Measurements from ENCODE around the gene TMEM170B.

TMEM170B gene

DNA sequence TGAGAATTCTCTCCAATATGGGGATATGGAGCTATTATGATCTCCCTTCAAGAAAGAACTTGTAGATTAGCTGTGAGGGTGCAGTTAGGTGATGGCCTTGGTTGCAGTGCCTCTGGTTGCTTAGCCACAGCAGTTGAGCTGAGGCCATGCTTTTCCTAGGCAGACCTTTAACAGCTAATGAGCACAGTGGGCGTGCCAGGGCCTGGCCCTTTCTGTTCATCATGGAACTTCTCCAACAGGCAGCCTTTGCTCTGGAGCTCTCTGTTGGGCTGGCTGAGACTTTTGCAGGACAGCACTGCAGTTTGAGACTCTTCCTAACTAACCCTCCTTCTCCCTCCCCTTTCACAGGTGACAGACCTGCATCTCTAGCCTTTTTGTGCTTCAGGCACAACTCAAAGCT lies 39.7 kb upstream of the TMEM170B start:
- H4K20me1 ChIP-seq (ENCODE audit: control insufficient read depth, insufficient read depth, low read depth, low read length): no peaks in the 10 kb centered on the region
- H3K4me3 ChIP-seq (ENCODE audit: low read length): no peak overlapping the region
- H3F3A ChIP-seq (ENCODE audit: control insufficient read depth, insufficient read depth): no peaks in the 10 kb centered on the region
- no peaks in the 10 kb centered on the region for H3K9me2 ChIP-seq (replicated peaks; ENCODE audit: control insufficient read depth, low read length)
- H3K4me1 ChIP-seq (ENCODE audit: control insufficient read depth, low read length): peaks cover 37% of the 10 kb centered on the region
- no peaks in the 10 kb centered on the region for H3K27me3 ChIP-seq (ENCODE audit: control insufficient read depth, low read length)
- H3K79me2 ChIP-seq (ENCODE audit: control insufficient read depth, low read length): no peaks in the 10 kb centered on the region
- H3K4me2 ChIP-seq (ENCODE audit: low read length): no peak overlapping the region
- no peaks in the 10 kb centered on the region for H3K36me3 ChIP-seq (ENCODE audit: control insufficient read depth, low read length)
- no peaks in the 10 kb centered on the region for H3K9me3 ChIP-seq (ENCODE audit: control insufficient read depth, insufficient read depth, low read length)
- H3K27ac ChIP-seq (ENCODE audit: low read depth, low read length): no peak overlapping the region
- TF ChIP-seq, protein P1, sequence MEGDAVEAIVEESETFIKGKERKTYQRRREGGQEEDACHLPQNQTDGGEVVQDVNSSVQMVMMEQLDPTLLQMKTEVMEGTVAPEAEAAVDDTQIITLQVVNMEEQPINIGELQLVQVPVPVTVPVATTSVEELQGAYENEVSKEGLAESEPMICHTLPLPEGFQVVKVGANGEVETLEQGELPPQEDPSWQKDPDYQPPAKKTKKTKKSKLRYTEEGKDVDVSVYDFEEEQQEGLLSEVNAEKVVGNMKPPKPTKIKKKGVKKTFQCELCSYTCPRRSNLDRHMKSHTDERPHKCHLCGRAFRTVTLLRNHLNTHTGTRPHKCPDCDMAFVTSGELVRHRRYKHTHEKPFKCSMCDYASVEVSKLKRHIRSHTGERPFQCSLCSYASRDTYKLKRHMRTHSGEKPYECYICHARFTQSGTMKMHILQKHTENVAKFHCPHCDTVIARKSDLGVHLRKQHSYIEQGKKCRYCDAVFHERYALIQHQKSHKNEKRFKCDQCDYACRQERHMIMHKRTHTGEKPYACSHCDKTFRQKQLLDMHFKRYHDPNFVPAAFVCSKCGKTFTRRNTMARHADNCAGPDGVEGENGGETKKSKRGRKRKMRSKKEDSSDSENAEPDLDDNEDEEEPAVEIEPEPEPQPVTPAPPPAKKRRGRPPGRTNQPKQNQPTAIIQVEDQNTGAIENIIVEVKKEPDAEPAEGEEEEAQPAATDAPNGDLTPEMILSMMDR (IDR thresholded peaks at IDR 0.05; ENCODE audit: low read depth, low read length, poor library complexity, severe bottlenecking): no peak
- no peak for TF ChIP-seq EZH2phosphoT487 (IDR thresholded peaks at IDR 0.05; ENCODE audit: borderline replicate concordance, low read length)

- no peaks in the 10 kb centered on the region for H3K9me3 ChIP-seq (ENCODE audit: control insufficient read depth, insufficient read depth, low read length)
- peaks cover 16% of the 10 kb centered on the region for H3K4me1 ChIP-seq (ENCODE audit: control insufficient read depth, low read length)
- H3K27me3 ChIP-seq (ENCODE audit: control insufficient read depth, low read length): no peaks in the 10 kb centered on the region
- H3K4me3 ChIP-seq (ENCODE audit: low read length): no peak overlapping the region
- H3K9me2 ChIP-seq (replicated peaks; ENCODE audit: control insufficient read depth, low read length): no peaks in the 10 kb centered on the region
- H3K4me2 ChIP-seq (ENCODE audit: low read length): no peak overlapping the region
- TF ChIP-seq, protein P1 (IDR thresholded peaks at IDR 0.05; ENCODE audit: low read depth, low read length, poor library complexity, severe bottlenecking): no peak
- no peak for TF ChIP-seq EZH2phosphoT487 (IDR thresholded peaks at IDR 0.05; ENCODE audit: borderline replicate concordance, low read length)
- no peaks in the 10 kb centered on the region for H3K36me3 ChIP-seq (ENCODE audit: control insufficient read depth, low read length)
- no peaks in the 10 kb centered on the region for H4K20me1 ChIP-seq (ENCODE audit: control insufficient read depth, insufficient read depth, low read depth, low read length)
- no peaks in the 10 kb centered on the region for H3K79me2 ChIP-seq (ENCODE audit: control insufficient read depth, low read length)
- no peak overlapping the region for H3K27ac ChIP-seq (ENCODE audit: low read depth, low read length)
- no peaks in the 10 kb centered on the region for H3F3A ChIP-seq (ENCODE audit: control insufficient read depth, insufficient read depth)
Measured at GRCh38 chr6:11500008-11500407, 37.5 kb upstream of the TMEM170B start.

DNA sequence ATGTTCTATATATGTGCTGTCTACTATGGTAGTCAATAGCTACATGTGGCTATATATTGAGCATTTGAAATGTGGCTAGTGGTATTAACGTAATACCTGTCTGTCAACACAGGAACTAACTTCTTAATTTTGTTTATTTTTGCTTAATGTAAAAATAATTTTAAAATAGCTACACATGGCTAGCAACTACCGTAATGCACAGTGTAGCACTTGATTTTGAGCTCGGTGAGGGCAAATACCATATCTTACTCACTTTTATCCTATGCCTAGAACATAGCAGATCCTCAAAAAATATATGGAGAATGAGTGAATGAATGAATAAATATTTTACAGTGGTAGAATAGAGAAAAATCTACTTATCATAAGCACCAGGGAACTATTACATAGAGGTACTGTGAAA lies 28.1 kb upstream of the TMEM170B start:
- Histone ChIP-seq H3K27me3 (ENCODE audit: control insufficient read depth, low read length) (no peaks in the 10 kb centered on the region), H3K4me2 (ENCODE audit: low read length) (no peak overlapping the region), H3K4me3 (ENCODE audit: low read length) (no peak overlapping the region), H3K9me3 (ENCODE audit: control insufficient read depth, insufficient read depth, low read length) (no peaks in the 10 kb centered on the region), H4K20me1 (ENCODE audit: control insufficient read depth, insufficient read depth, low read depth, low read length) (no peaks in the 10 kb centered on the region), H3K36me3 (ENCODE audit: control insufficient read depth, low read length) (no peaks in the 10 kb centered on the region), H3K79me2 (ENCODE audit: control insufficient read depth, low read length) (no peaks in the 10 kb centered on the region), H3K4me1 (ENCODE audit: control insufficient read depth, low read length) (peaks cover 11% of the 10 kb centered on the region), H3K9me2 (replicated peaks; ENCODE audit: control insufficient read depth, low read length) (no peaks in the 10 kb centered on the region), H3K27ac (ENCODE audit: low read depth, low read length) (no peak overlapping the region), H3F3A (ENCODE audit: control insufficient read depth, insufficient read depth) (peaks cover 4% of the 10 kb centered on the region; the same call in 1 of the 2 replicates)
- TF ChIP-seq, protein P1 (IDR thresholded peaks at IDR 0.05; ENCODE audit: low read depth, low read length, poor library complexity, severe bottlenecking): no peak
- no peak for TF ChIP-seq EZH2phosphoT487 (IDR thresholded peaks at IDR 0.05; ENCODE audit: borderline replicate concordance, low read length)

Measured in DOHH2 (cell line).